ENCODE data around the gene IGF2BP2.
"Not testable (repeated sequence)": the region's sequence is repeated elsewhere in the genome, so short reads cannot be mapped to it uniquely, and the experiment has no call there.

DNA sequence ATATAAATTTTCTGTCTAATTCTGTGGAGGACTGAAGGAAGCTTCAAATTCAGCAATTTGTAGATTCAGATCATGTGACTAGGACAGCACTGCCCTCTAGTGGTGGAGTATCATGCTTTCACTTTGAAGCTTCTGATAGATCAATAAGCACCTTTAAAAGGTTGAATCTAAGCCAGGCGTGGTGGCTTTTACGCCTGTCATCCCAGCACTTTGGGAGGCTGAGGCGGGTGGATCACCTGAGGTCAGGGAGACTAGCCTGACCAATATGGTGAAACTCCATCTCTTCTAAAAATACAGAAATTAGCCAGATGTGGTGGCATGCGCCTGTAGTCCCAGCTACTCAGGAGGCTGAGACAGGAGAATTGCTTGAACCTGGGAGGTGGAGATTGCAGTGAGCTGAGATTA lies 56.3 kb downstream of the IGF2BP2 start:
- TF ChIP-seq, protein P1, sequence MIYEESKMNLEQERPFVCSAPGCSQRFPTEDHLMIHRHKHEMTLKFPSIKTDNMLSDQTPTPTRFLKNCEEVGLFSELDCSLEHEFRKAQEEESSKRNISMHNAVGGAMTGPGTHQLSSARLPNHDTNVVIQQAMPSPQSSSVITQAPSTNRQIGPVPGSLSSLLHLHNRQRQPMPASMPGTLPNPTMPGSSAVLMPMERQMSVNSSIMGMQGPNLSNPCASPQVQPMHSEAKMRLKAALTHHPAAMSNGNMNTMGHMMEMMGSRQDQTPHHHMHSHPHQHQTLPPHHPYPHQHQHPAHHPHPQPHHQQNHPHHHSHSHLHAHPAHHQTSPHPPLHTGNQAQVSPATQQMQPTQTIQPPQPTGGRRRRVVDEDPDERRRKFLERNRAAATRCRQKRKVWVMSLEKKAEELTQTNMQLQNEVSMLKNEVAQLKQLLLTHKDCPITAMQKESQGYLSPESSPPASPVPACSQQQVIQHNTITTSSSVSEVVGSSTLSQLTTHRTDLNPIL (CRISPR knock-in tag; IDR thresholded peaks at IDR 0.05; ENCODE audit: low read depth) = not testable (repeated sequence)
- TF ChIP-seq, protein P2, sequence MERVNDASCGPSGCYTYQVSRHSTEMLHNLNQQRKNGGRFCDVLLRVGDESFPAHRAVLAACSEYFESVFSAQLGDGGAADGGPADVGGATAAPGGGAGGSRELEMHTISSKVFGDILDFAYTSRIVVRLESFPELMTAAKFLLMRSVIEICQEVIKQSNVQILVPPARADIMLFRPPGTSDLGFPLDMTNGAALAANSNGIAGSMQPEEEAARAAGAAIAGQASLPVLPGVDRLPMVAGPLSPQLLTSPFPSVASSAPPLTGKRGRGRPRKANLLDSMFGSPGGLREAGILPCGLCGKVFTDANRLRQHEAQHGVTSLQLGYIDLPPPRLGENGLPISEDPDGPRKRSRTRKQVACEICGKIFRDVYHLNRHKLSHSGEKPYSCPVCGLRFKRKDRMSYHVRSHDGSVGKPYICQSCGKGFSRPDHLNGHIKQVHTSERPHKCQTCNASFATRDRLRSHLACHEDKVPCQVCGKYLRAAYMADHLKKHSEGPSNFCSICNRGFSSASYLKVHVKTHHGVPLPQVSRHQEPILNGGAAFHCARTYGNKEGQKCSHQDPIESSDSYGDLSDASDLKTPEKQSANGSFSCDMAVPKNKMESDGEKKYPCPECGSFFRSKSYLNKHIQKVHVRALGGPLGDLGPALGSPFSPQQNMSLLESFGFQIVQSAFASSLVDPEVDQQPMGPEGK (CRISPR knock-in tag; IDR thresholded peaks at IDR 0.05; ENCODE audit: borderline replicate concordance) = not testable (repeated sequence)
- TF ChIP-seq TCF4 (CRISPR knock-in tag; IDR thresholded peaks at IDR 0.05; ENCODE audit: borderline replicate concordance); ARNTL (CRISPR knock-in tag; IDR thresholded peaks at IDR 0.05; ENCODE audit: borderline replicate concordance, low read depth); ZFP30 (CRISPR knock-in tag; IDR thresholded peaks at IDR 0.05); ZNF8 (CRISPR knock-in tag; IDR thresholded peaks at IDR 0.05); RARB (CRISPR knock-in tag; IDR thresholded peaks at IDR 0.05); ZC3H10 (CRISPR knock-in tag; IDR thresholded peaks at IDR 0.05); SNAI2 (CRISPR knock-in tag; IDR thresholded peaks at IDR 0.05): not testable (repeated sequence)
- TF ChIP-seq, protein P3, sequence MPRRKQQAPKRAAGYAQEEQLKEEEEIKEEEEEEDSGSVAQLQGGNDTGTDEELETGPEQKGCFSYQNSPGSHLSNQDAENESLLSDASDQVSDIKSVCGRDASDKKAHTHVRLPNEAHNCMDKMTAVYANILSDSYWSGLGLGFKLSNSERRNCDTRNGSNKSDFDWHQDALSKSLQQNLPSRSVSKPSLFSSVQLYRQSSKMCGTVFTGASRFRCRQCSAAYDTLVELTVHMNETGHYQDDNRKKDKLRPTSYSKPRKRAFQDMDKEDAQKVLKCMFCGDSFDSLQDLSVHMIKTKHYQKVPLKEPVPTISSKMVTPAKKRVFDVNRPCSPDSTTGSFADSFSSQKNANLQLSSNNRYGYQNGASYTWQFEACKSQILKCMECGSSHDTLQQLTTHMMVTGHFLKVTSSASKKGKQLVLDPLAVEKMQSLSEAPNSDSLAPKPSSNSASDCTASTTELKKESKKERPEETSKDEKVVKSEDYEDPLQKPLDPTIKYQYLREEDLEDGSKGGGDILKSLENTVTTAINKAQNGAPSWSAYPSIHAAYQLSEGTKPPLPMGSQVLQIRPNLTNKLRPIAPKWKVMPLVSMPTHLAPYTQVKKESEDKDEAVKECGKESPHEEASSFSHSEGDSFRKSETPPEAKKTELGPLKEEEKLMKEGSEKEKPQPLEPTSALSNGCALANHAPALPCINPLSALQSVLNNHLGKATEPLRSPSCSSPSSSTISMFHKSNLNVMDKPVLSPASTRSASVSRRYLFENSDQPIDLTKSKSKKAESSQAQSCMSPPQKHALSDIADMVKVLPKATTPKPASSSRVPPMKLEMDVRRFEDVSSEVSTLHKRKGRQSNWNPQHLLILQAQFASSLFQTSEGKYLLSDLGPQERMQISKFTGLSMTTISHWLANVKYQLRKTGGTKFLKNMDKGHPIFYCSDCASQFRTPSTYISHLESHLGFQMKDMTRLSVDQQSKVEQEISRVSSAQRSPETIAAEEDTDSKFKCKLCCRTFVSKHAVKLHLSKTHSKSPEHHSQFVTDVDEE (CRISPR knock-in tag; IDR thresholded peaks at IDR 0.05) = not testable (repeated sequence)

Measured in SK-N-SH treated with all-trans-retinoic acid at 6 μM for 48 hours (cell line).